Activated gamma-delta T cell (primary cell): ENCODE data around the gene HNRNPUL2.

Source experiments
- DNase-seq: peaks from one replicate; lab custom pipeline; 2025; lab: John Stamatoyannopoulos, UW

Gene HNRNPUL2

GRCh38 chr11:62726915-62727164 is 417 bp downstream of the HNRNPUL2 start:
- no peak for DNase-seq

- DNase-seq, result no peak
Observed at GRCh38 chr11:62726156-62726914, 922 bp downstream of the HNRNPUL2 start.

GRCh38 chr11:62725646-62726045 is 1.6 kb downstream of the HNRNPUL2 start:
- DNase-seq, result no peak

- no peak for DNase-seq
Observed at GRCh38 chr11:62724171-62724570, 3.1 kb downstream of the HNRNPUL2 start.

- DNase-seq, result no peak
Observed at GRCh38 chr11:62721994-62722393, 5.3 kb downstream of the HNRNPUL2 start.

- DNase-seq, result no peak
Observed at GRCh38 chr11:62719302-62719978, 7.8 kb downstream of the HNRNPUL2 start.

GRCh38 chr11:62716816-62717215 is 10.4 kb downstream of the HNRNPUL2 start:
- no peak for DNase-seq

GRCh38 chr11:62716206-62716605 is 11.1 kb downstream of the HNRNPUL2 start:
- no peak for DNase-seq

GRCh38 chr11:62715150-62716130 is 11.8 kb downstream of the HNRNPUL2 start:
- no peak for DNase-seq

- DNase-seq, result no peak
Observed at GRCh38 chr11:62713343-62713742, 13.9 kb downstream of the HNRNPUL2 start.

- DNase-seq, result no peak
Observed at GRCh38 chr11:62712861-62713260, 14.4 kb downstream of the HNRNPUL2 start.

- no peak for DNase-seq
Observed at GRCh38 chr11:62712276-62712812, 14.9 kb downstream of the HNRNPUL2 start.

GRCh38 chr11:62710001-62710345 is 17.3 kb downstream of the HNRNPUL2 start:
- no peak for DNase-seq

GRCh38 chr11:62709247-62710000 is 17.8 kb downstream of the HNRNPUL2 start:
- peak; percentile 65 for DNase-seq

- no peak for DNase-seq
Observed at GRCh38 chr11:62708793-62709192, 18.5 kb downstream of the HNRNPUL2 start.

GRCh38 chr11:62708392-62708791 is 18.9 kb downstream of the HNRNPUL2 start:
- DNase-seq, result no peak

- no peak for DNase-seq
Observed at GRCh38 chr11:62707277-62707861, 19.9 kb downstream of the HNRNPUL2 start, which contains the start of the genes BSCL2 and GNG3. BSCL2 (minus strand) TSS chr11:62707424; CDS start chr11:62707195, 229 bp downstream. GNG3 (plus strand) TSS chr11:62707676; CDS start chr11:62708296, 620 bp downstream.

- DNase-seq, result no peak
Observed at GRCh38 chr11:62706850-62707247, 20.4 kb downstream of the HNRNPUL2 start.

GRCh38 chr11:62705880-62706849 is 21.1 kb downstream of the HNRNPUL2 start:
- DNase-seq, result peak; percentile 97

- DNase-seq, result no peak
Observed at GRCh38 chr11:62705413-62705812, 21.8 kb downstream of the HNRNPUL2 start.
